Myocyte (in vitro differentiated cells): ENCODE data around the gene RILPL2. TPM values are rescaled to one million over a fixed set of nuclear protein-coding genes. Genes with fewer than 3 reads are reported as not detected.
"Not testable (repeated sequence)": the region's sequence is repeated elsewhere in the genome, so short reads cannot be mapped to it uniquely, and the experiment has no call there.

ENCODE experiments used
- DNase-seq: peaks from one replicate; pipeline ENCODE4 v3.0.0-alpha.2; 2012; ENCODE audit warnings: low read depth
- total RNA-seq: library from RNA; depleted of rRNA; stranded (reverse); fragments of >200 nt; gene quantifications from 2 replicates; pipeline ENCODE4 v1.2.3, GENCODE V29; 2014

RILPL2 gene
- total RNA-seq, 1 donor from 2014 or later: 1.7 TPM

DNA sequence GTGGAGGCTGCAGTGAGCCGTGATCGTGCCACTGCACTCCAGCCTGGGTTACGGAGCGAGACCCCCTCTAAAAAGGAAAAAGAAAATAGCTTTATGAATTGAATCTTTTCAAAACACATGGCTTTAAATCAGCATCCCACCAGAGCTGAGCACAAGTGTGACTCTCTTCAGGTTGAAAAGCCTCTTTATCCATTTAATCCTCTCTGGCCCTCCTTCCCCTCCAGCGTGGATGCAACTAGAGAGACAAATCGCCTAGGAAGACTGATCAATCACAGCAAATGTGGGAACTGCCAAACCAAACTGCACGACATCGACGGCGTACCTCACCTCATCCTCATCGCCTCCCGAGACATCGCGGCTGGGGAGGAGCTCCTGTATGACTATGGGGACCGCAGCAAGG, 29.2 kb downstream of the RILPL2 start:
- DNase-seq: not testable (repeated sequence)

DNA sequence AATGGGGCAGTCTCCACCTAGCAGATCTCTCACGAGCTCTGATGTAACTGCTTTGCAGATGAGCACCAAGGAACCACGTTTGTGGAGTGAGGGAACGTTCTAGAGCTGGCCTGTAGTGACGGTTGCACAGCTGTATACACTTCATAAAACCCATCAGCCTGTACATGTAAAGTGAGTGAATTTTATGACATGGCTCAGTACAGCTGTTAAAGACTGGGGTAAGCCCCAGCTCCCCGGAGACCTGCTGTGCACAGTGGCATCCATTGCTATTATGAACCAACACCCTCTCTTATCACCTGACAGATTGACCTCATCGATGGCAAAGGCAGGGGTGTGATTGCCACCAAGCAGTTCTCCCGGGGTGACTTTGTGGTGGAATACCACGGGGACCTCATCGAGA, 31.9 kb downstream of the RILPL2 start:
- no peak for DNase-seq

GRCh38 chr12:123401753-123402683, 34.5 kb downstream of the RILPL2 start:
- DNase-seq: no peak

DNA sequence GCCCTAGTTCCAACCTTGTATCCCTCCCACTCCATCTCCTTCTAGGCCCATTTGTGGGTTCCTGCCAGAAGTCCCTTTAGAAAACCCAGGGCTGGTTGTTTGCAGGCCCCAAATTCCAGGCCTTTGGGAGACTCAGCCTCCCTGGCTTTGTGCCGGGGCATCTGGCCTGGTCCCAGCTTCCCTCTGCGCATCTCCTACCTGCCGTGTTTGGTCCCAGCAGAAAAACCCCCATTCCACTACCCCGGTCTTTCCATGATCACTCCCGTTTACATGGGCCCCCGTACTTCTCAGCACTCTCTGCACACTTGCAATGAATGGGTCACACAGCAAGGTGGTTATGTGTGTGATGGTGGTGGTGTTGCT, 37.2 kb downstream of the RILPL2 start:
- DNase-seq: no peak

DNA sequence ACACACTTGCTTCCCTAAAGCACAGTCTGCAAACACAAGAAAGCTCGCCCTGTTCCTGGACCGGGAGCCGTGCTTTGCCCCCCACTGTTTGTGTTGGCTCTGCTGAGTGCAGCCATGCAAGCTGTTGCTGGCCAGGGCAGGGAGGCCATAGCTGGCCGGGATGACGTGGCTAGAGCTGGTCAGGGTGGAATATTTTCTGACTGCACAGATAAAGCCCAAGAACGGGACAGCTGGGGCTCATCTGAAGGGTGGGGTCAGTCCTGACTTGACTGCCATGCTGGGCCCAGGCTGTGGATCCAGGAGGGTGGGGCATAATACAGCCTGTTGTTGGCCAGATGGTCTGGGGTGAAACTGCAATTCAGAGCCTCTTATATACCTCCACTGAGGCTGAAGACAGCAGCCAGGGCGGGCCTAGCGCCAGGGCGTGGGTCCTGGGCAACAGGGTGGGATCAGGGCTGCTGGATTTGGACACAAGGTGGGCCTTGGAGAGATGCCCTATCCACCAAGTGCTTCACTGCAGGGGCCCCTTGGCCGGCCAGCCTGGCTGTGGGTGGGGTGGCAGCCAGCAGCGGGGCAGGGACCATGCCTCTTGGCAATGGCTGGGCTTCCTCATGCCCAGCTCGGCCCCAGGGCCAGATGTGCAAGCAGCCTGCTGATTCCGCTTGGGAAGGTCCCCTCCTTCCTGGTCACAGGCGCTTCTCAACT, 37.8 kb downstream of the RILPL2 start:
- DNase-seq: peak; percentile 91

DNA sequence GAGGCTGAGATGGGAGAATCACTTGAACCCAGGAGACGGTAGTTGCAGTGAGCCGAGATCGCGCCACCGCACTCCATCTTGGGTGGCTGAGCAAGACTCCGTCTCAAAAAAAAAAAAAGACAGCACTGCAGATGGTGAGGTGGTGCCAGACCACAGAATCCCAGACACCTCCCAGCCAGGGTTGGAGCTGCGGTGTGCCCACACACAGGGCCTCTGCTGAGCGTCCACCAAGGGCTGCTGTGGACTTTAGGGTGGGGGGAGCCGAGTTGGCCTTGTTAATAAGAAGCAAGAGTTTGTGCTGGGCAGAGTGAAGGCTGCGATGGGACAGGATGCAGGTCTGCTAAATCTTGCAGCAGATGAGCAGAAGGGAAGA, 38.3 kb downstream of the RILPL2 start:
- DNase-seq: peak; percentile 75

GRCh38 chr12:123397400-123397799, 39.1 kb downstream of the RILPL2 start:
- no peak for DNase-seq

DNA sequence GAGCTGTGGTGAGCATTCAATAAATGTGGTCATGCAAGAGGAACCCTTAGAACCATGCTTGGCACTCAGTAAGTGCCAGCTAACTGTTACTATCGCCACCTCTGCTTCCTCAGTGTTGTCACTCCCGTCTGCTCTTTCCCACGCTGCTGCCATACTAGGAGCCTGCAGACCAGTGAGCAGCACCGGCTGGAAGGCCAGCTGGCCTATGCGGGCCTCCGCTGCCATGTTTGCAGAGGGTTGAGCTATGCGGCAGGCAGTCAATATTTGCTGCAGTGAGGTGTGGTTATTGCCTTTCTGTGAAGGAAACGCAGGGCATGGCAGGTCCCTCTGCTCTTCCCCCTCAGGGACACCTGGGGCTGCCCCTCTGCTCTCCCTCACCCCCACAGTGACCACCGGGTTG, 39.5 kb downstream of the RILPL2 start:
- DNase-seq: no peak

DNA sequence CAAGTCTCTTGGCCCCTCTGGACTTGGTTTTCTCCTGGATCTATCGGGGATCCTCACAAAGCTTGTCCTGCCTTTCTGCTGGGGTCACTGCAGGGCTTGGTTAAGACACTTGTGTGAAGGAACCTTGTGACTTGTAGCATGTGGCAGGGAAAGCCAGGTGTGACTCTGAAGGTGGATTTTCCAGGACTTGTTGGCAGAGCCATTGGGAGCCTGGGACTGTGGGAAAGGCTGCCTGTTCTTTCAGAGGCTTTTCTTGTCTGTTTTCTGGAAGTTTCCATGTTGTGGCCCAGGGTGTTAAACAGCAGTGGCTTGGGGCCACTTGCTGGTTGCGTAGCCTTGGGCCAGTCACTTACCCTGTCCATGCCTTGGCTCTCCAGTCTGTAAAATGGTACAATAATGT, 39.9 kb downstream of the RILPL2 start:
- no peak for DNase-seq

GRCh38 chr12:123395236-123395635, 41.2 kb downstream of the RILPL2 start:
- DNase-seq: no peak

GRCh38 chr12:123393747-123394146, 42.7 kb downstream of the RILPL2 start:
- DNase-seq: no peak

DNA sequence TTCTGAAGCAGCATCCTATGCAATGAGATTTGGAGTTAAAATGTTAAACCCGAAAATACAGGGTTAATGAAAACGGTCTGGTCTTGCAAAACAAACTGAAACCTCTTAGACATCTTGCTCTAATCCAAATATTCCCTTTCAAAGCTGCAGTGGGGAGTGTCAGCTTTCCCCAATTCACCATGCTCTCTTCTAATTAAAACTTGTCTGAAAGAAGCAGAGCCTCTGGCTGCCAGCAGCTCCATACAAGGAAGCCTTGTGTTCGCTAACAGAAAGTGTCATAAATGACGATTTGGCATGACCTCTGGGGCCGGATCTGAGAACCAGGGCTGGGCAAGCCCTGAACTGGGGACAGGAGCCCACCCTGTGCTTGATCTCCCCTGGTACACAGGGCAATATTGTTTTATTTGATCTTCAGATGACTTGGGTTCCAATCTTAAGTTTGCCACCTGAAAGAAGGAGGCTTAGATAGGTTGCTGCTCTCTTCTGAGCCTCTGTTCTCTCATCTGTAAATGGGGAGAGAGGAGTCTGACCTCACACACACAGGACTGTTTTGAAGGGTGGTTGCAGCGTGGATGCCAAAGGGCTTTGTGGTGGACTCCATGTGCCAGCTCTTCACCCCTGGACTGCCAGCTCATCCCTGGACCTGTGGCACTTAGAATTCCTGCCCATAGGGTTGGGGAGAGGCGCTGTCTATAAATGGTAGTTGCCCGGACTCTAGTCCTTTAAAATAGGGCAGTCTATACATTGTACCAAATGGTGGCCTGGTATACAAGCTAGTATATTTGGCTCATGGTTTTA, 44.7 kb downstream of the RILPL2 start:
- DNase-seq: peak; percentile 87

- no peak for DNase-seq
These were observed 45.7 kb downstream of the RILPL2 start for GRCh38 chr12:123390498-123391426.

- DNase-seq: peak; percentile 50
These were observed 46.7 kb downstream of the RILPL2 start for GRCh38 chr12:123389560-123390351.

DNA sequence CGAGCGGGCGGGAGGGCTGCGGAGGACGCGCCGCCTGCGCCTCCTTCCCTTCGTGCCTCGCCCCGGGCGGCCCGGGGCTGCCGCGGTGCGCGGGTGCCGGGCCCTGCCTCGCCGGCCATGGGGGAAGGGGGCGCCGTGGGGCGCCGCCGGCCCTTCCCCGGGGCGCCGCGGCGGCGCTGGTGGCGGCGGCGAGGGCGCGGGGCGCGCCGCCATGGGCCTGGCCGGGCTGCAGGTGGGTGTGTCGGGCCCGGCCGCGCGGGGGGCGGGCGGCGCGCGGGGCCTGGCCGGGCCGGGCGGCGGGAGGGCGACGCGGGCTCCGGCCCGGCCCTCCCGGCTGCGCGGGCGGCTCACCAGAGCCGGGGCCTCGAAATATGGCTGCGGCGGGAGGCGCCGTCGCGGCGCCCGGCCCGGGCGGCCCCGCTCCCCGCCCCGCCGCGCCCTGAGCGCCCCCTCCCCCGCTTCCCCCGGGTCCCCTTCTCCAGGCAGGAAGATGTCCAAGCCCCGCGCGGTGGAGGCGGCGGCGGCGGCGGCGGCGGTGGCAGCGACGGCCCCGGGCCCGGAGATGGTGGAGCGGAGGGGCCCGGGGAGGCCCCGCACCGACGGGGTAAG, 47.4 kb downstream of the RILPL2 start:
- no peak for DNase-seq

GRCh38 chr12:123388177-123388950, 48.1 kb downstream of the RILPL2 start:
- peak; percentile 80 for DNase-seq

DNA sequence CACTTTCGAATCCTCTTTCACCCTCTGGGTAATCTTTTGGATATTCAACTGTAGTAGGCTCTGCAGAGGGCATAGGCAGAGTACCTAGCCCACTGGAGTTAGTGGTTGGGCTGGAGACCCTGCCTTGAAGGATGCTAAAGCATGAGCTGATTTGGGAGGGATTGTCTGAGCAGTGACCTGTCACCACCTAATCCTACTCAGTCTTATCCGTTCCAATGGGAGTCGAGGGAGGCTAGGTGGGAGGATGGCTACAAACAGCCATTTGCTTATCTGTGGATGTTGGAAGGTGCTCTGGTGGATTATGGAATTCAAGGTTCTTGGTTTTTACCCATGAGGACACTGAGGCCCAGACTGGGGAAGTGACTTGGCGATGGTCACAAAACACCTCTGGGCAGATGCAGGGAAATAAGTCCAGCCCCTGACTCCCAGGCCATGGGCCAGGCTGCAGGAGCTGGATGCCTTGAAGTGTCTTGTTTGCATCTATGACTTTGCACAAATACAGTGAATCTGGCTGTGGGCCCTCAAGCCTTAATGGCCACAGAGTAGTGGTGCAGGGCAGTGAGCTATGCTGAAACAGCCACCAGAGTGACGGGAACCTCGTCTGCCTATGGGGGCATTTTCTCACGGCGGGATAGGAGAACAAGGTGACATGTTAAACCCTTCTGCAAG, 48.8 kb downstream of the RILPL2 start:
- no peak for DNase-seq

DNA sequence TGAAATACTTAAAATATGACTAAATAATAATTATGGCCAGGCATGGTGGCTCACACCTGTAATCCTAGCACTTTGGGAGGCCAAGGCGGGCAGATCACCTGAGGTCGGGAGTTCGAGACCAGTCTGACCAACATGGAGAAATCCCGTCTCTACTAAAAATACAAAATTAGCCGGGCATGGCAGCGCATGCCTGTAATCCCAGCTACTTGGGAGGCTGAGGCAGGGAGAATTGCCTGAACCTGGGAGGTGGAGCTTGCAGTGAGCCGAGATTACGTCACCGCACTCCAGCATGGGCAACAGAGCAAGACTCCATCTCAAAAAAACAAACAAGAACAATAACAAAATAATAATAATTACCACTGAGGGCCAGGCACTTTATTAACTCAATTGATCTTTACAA, 50.9 kb downstream of the RILPL2 start:
- not testable (repeated sequence) for DNase-seq
